Measurements from ENCODE around the gene CSH2. TPM values are rescaled to one million over a fixed set of nuclear protein-coding genes. Genes with fewer than 3 reads are reported as not detected.
A peak's percentile ranks its signal among the peaks of the same experiment; 100 is the strongest.

CSH2 gene
- total and polyA plus RNA-seq, 2 of the 8 experiments (the other 6 are each of a cell fraction or from before 2014, with no cell fraction given) = 0.43 TPM; not detected in 1

- peak within 1 kb of the TSS; percentile 78 for H2BK12ac ChIP-seq (ENCODE audit: low read depth, low read length)
- peak within 1 kb of the TSS; percentile 62 for H3K18ac ChIP-seq (ENCODE audit: extremely low read depth, low read length)
- H4K91ac ChIP-seq (replicated peaks; ENCODE audit: insufficient read length, low read length) = peak within 1 kb of the TSS; percentile 75
- H3K23me2 ChIP-seq (ENCODE audit: low read depth, low read length) = peaks cover 8% of the 10 kb centered on the region
- no peak within 1 kb of the TSS for H3K14ac ChIP-seq (ENCODE audit: insufficient read length)
- H2BK5ac ChIP-seq (ENCODE audit: low read depth, low read length) = peak within 1 kb of the TSS; percentile 96
- DNase-seq (ENCODE audit: low read depth in 1 of 2, low spot score in 2 of 2) (peak; percentile 75 to 92), FAIRE-seq (no peak)
- H4K8ac ChIP-seq (ENCODE audit: extremely low read depth, insufficient read depth, low read length) = peak within 1 kb of the TSS; percentile 98; the same call in 1 of the 2 replicates
- no peak within 1 kb of the TSS for H2BK15ac ChIP-seq (ENCODE audit: low read length)
- peak within 1 kb of the TSS; percentile 77 to 96 (median 94) for H3K9ac ChIP-seq (replicated peaks in 1 of 4; ENCODE audit: extremely low read depth in 1 of 4, low read depth in 3 of 4, low read length in 3 of 4)
- peak within 1 kb of the TSS; percentile 71 for H3K56ac ChIP-seq (replicated peaks; ENCODE audit: insufficient read length, low read depth, low read length)
- no peak within 1 kb of the TSS for H2BK20ac ChIP-seq (ENCODE audit: low read length)
- peak within 1 kb of the TSS; percentile 66 for H2BK120ac ChIP-seq (replicated peaks; ENCODE audit: low read depth, low read length)
- peak within 1 kb of the TSS; percentile 99 for H3K27ac ChIP-seq (ENCODE audit: low read depth, low read length)
- H3K79me1 ChIP-seq (ENCODE audit: low read depth, low read length) = peaks cover 18% of the 10 kb centered on the region; the same call in 1 of the 2 replicates
- H2AFZ ChIP-seq (ENCODE audit: low read length) = peak within 1 kb of the TSS; percentile 83
- no peak within 1 kb of the TSS for H3K23ac ChIP-seq (ENCODE audit: insufficient read length)
- peaks cover 52 to 72% (median 66%) of the 10 kb centered on the region in 4 experiments for H3K36me3 ChIP-seq (ENCODE audit: control insufficient read depth in 2 of 4, insufficient read depth in 4 of 4, low read length in 3 of 4)
- WGBS, 2 experiments (ENCODE audit: extremely low coverage in 1 of 2, insufficient coverage in 1 of 2, insufficient read length in 1 of 2, insufficient replicate concordance in 2 of 2, low coverage in 1 of 2, low lambda C conversion rate in 2 of 2, missing lambda C conversion rate in 1 of 2) = 1% methylated on average over 45 of the region's 58 CpGs; no CpG with 5 or more reads in 1 of the 2 experiments
- no peaks in the 10 kb centered on the region for H3K9me3 ChIP-seq (ENCODE audit: insufficient read depth in 2 of 2, low read depth in 1 of 2, low read length in 1 of 2)
- H4K20me1 ChIP-seq (replicated peaks in 1 of 2; ENCODE audit: control insufficient read depth in 1 of 2, insufficient read depth in 2 of 2, low read length in 2 of 2) = peaks cover 2 to 21% of the 10 kb centered on the region in 2 experiments
- H3K4me1 ChIP-seq (replicated peaks in 1 of 4; ENCODE audit: control insufficient read depth in 3 of 4, insufficient read depth in 4 of 4, low read length in 3 of 4) = peaks cover 0 to 3% (median 0%) of the 10 kb centered on the region in 4 experiments; a peak in 1 of 7 replicates
- peak within 1 kb of the TSS; percentile 70 for H3K4ac ChIP-seq (replicated peaks; ENCODE audit: insufficient read length, low read depth, low read length)
- CTCF ChIA-PET (ENCODE audit: partially characterized antibody) = interaction anchor here (0.6 to 7.5 kb wide), 7 partner anchors 6 to 28 kb away, joined by 3 to 61 read pairs (median 5); no protein-coding TSS in a partner anchor
- POLR2A ChIA-PET (ENCODE audit: partially characterized antibody) = interaction anchor here (0.6 to 32.3 kb wide), 10 partner anchors 5 to 117 kb away, joined by 3 to 593 read pairs (median 4); partner anchors contain the start of genes CCDC47, DDX42, FTSJ3 and PSMC5
- H3K27me3 ChIP-seq (replicated peaks in 1 of 4; ENCODE audit: control insufficient read depth in 3 of 4, extremely low read depth in 1 of 4, insufficient read depth in 3 of 4, low read length in 3 of 4) = no peaks in the 10 kb centered on the region
- peak within 1 kb of the TSS; percentile 90 for H4K5ac ChIP-seq (ENCODE audit: insufficient read length, low read depth, low read length)
- H2AK5ac ChIP-seq (ENCODE audit: low read depth, low read length) = no peak within 1 kb of the TSS
- peak within 1 kb of the TSS; percentile 87 to 93 for H3K4me2 ChIP-seq (ENCODE audit: insufficient read depth in 1 of 2, low read depth in 2 of 2, low read length in 2 of 2)
- H3K79me2 ChIP-seq (ENCODE audit: control insufficient read depth in 1 of 2, insufficient read depth in 2 of 2, low read length in 2 of 2) = peaks cover 0 to 38% of the 10 kb centered on the region in 2 experiments; a peak in 3 of 4 replicates
- peak within 1 kb of the TSS; percentile 76 to 99 (median 94) for H3K4me3 ChIP-seq (ENCODE audit: extremely low read depth in 1 of 4, insufficient read depth in 2 of 4, low read depth in 3 of 4, low read length in 4 of 4)
- TF ChIP-seq GTF2F1 (IDR thresholded peaks at IDR 0.05; ENCODE audit: borderline replicate concordance, low read depth, low read length) (peak; percentile 61; the same call in 1 of the 2 replicates), CHD1 (IDR thresholded peaks at IDR 0.05; ENCODE audit: low read depth, low read length) (no peak), SUZ12 (IDR thresholded peaks at IDR 0.05; ENCODE audit: low read length) (no peak), SAP30 (IDR thresholded peaks at IDR 0.05; ENCODE audit: insufficient read depth, insufficient replicate concordance, low read length) (peak; percentile 46), RFX5 (IDR thresholded peaks at IDR 0.05; ENCODE audit: borderline replicate concordance, low read depth, low read length) (no peak), RNF2 (IDR thresholded peaks at IDR 0.05; ENCODE audit: borderline replicate concordance, low read depth, low read length, missing control alignments, poor library complexity, severe bottlenecking) (no peak), CEBPB (IDR thresholded peaks at IDR 0.05; ENCODE audit: low read depth, low read length) (no peak), SIX5 (IDR thresholded peaks at IDR 0.05; ENCODE audit: low read depth, low read length) (peak; percentile 62), E2F6 (IDR thresholded peaks at IDR 0.05) (no peak)
Observed at GRCh38 chr17:63827002-63827800, 46.3 kb downstream of the CSH2 start, which contains the start of the genes FTSJ3 and PSMC5. Gene FTSJ3 (minus strand): TSS chr17:63827663. CDS start chr17:63826902, 761 bp downstream. Gene PSMC5 (plus strand): TSS chr17:63827431. CDS start chr17:63827491, 60 bp downstream.

Data from H1 (cell line).